SU-DHL-6 (cell line): ENCODE data around the gene CDC42BPG.

ENCODE experiments used
- CTCF ChIP-seq: fragments of 200-600 bp; sonication (generic); IDR thresholded peaks from one replicate; pipeline ENCODE4 v1.5.1; 2017; ENCODE audit warnings: antibody characterized with exemption, mild to moderate bottlenecking, low read length, moderate library complexity; ENCODE audit not compliant: insufficient read depth, poor library complexity, severe bottlenecking
- EZH2phosphoT487 ChIP-seq: fragments of 200-600 bp; sonication (generic), shearing (Covaris generic); conservative IDR thresholded peaks from 2 replicates; pipeline ENCODE4 v1.6.1; 2018; ENCODE audit warnings: mild to moderate bottlenecking, antibody characterized with exemption, low read length, moderate library complexity, mixed read lengths

- TF ChIP-seq CTCF (no peak), EZH2phosphoT487 (no peak)
Measured at GRCh38 chr11:64866173-64866491, 21.7 kb upstream of the CDC42BPG start.
